ENCODE results near the gene SMC1B.
"Not testable (repeated sequence)": the region's sequence is repeated elsewhere in the genome, so short reads cannot be mapped to it uniquely, and the experiment has no call there.

Gene SMC1B, protein sequence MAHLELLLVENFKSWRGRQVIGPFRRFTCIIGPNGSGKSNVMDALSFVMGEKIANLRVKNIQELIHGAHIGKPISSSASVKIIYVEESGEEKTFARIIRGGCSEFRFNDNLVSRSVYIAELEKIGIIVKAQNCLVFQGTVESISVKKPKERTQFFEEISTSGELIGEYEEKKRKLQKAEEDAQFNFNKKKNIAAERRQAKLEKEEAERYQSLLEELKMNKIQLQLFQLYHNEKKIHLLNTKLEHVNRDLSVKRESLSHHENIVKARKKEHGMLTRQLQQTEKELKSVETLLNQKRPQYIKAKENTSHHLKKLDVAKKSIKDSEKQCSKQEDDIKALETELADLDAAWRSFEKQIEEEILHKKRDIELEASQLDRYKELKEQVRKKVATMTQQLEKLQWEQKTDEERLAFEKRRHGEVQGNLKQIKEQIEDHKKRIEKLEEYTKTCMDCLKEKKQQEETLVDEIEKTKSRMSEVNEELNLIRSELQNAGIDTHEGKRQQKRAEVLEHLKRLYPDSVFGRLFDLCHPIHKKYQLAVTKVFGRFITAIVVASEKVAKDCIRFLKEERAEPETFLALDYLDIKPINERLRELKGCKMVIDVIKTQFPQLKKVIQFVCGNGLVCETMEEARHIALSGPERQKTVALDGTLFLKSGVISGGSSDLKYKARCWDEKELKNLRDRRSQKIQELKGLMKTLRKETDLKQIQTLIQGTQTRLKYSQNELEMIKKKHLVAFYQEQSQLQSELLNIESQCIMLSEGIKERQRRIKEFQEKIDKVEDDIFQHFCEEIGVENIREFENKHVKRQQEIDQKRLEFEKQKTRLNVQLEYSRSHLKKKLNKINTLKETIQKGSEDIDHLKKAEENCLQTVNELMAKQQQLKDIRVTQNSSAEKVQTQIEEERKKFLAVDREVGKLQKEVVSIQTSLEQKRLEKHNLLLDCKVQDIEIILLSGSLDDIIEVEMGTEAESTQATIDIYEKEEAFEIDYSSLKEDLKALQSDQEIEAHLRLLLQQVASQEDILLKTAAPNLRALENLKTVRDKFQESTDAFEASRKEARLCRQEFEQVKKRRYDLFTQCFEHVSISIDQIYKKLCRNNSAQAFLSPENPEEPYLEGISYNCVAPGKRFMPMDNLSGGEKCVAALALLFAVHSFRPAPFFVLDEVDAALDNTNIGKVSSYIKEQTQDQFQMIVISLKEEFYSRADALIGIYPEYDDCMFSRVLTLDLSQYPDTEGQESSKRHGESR

DNA sequence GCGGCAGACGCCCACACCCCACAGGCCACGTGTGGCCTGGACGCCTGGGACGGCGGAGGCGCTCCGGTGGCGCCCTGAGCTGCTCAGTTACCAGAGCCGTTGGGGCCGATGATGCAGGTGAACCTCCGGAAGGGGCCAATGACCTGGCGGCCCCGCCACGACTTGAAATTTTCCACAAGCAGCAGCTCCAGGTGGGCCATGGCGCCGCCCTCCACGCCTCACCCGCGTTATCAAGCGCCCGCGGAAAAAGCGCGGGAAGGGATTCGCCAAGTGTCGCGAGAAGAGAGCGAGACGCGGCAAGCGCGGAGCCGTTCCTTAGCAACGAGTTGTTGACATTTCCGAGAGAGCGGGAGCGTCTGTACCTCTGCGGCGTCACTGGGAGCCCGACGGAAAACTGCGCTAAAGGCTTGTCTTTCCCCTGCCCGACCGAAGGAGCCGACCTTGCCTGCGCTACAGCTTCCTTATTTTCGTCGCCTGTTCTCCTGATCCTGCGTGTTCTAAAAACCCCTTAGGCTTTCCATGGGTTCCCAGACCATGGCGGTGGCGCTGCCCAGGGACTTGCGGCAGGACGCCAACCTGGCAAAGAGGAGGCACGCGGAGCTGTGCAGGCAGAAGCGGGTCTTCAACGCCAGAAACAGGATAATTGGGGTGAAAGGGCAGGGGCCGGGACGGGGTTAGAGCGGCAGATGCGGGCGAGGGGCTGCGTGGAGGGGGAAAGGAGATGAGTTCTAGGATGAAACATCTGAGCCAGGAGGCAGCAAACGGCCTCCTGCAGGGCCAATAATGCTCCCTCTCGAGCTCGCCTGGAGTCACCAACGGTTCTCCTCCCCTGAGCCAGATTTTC, at the start of gene SMC1B, which contains the start of gene RIBC2:
Gene SMC1B (minus strand): TSS at position 232 of the 844 bp plus-strand sequence. CDS start 32 bp downstream, at position 200.
Gene RIBC2 (plus strand): TSS at position 326 of the 844 bp plus-strand sequence. CDS start 194 bp downstream, at position 520.
- peak; percentile 71 for DNase-seq

DNA sequence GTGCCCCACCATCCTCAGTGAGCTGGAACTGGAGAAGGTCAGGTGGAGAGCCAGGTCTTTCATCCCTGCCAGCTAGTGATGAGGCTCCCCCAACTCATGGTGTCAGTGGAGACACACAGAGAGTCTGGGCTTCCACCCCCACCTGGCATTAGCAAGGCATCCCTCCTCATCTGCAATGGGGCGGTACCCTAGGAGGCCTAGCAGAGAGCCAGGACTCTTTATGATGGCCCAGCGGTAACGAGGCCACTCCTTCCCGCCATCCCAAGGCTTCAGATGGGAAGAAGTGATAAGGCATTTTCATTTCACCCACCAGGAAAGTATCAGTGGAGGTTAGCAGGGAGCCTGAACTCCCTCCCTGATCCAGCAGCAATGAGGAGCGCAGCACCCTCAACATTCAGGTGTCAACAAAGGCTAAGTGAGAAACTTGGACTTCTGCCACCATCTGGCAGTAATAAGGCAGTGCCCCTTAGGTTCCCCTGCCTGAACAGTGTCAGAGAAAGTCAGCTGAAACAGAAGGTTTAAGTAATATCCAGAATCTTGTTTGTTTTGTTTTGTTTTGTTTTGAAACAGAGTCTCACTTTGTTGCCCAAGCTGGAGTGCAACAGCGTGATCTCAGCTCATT, 48.7 kb upstream of the SMC1B start:
- DNase-seq = no peak

DNA sequence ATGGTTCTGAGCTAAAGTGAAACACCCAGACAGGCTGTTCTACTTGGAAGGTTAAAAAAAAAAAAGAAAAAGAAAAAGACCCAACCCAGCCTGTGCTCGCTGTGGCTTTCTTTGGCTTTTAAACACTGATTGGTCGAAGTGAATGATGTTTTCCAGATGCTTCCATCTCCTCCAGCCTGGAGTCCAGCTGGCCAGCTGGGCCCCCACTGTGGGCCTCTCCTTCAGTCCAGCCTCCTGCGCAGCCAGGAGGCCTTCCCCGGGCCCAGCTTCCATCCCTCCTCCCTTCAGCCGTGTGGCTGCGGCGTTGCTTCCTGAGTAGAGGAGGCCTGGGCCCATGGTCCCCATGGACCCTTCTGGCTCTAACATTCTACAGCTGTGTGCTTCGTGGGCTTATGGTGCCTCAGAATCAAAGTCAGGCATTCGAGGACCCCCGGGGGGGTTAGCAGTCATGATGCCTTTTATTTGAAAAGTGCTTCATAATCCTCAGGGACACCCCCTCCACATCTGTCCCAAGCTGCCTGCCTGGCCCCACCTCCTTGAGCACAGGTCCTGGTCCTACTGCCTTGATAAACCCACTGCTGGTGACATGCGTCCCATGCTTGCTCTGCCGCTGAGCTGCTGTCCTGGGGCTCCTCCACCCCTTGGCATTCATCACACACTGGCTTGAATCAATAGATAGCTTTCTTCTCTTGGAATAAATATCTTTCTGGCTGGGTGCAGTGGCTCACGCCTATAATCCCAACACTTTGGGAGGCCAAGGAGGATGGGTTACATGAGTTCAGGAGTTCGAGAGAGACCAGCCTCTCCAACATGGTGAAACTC, 47.1 kb upstream of the SMC1B start:
- no peak for DNase-seq

DNA sequence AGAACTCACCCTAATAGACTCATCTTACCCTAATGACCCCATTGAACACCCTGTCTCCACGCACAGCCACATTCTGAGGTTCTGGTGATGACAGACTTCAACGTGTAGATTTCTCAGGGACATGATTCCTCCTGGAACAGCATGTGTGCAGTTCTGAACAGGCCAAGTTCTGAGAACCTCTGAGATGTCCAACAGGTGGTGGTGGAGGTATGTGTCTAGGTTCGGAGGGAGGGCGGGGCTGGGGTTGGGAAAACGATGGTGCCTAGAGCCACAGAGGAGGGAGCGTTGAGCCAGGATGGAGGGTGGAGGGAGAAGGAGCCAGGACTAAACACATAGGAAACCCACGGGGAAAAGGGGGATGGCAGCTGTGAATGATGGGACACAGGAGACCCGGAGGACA, 45.8 kb upstream of the SMC1B start:
- DNase-seq = no peak

DNA sequence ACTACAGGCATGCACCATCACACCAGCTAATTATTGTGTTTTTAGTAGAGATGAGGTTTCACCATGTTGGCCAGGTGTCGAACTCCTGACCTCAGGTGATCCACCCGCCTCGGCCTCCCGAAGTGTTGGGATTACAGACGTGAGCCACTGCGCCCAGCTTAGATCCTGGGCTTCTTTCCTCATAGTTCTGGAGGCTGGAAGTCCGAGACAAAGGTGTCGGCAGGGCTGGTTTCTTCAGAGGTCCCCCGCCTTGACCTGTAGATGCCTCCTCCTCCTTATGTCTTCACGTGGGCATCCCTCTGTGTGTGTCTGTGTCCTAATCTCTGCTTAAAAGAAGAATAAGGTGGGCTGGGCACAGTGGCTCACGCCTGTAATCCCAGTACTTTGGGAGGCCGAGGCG, 45.1 kb upstream of the SMC1B start:
- no peak for DNase-seq

DNA sequence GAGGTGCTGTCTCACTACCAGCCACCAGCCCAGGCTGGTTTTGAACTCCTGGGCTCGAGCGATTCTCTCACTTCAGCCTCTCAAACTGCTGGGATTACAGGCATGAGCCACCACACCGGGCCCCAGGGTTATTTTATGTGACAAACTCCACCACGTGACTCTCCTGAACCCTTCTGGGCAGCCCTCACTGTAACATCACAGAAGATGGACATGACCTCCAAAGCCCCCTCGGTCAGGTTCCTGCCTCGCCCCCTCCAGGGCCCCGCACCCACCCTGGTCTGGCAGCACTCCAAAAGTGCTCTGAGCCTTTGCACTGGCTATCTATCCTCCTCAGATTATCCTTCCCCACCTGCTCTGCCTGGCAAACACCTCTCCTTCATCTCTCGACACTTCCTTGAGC, 43.4 kb upstream of the SMC1B start:
- DNase-seq = no peak

DNA sequence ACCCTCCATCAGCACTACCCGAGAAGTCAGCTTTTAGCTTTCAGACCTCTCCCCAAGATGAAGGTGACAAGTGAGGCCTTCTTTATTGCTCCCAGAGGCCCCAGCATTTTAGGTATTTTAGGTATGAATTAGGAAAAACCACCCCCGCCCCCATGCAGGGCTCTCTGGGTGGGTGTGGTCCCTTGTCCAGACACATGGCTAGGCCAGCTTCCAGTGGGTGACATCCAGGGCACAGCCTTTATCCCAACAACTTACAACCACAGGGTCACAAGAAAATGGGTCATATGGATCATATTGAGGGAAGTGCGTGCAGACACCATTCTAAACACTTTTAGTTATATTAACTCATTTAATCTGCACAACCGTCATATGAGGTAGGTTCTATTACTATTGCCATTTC, 42.2 kb upstream of the SMC1B start:
- DNase-seq = no peak

DNA sequence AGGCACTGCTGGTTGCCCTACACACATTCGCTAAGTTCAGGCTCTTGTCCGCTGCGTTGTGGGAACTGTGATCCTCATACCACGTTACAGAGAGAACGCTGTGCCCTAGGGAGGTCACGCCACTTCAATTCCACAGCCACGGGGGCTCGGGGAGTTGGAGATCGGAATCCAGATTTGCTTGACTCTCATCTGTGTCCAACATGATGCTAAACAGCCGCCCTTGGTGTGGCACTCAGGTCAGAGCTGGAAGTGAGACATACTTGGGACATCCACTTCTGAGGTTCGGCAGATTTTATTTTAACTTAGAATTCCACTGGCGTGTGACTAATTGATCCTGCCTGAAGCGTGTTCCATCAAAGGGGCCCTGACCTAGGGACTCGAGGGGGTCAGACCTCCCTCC, 41.8 kb upstream of the SMC1B start:
- no peak for DNase-seq

DNA sequence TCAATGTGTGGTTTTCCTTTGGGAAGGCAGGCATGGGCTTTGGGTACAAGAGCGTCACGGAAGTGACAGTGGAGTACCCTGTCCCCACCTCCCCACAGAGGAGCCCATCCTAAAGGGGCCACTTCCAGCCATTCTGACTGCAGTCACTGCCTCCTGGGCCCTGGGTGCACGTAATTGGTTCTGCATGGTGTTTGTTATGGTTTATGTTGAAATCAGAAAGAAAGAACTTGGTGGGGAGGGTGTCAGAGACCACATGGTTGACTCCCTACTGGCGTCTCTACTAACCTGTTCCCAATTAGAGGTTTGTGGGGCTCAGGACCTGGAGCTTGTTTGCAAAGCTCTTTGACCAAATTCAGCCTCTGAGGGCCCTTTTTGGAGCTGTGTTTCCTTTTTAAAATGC, 40.9 kb upstream of the SMC1B start:
- DNase-seq = no peak

DNA sequence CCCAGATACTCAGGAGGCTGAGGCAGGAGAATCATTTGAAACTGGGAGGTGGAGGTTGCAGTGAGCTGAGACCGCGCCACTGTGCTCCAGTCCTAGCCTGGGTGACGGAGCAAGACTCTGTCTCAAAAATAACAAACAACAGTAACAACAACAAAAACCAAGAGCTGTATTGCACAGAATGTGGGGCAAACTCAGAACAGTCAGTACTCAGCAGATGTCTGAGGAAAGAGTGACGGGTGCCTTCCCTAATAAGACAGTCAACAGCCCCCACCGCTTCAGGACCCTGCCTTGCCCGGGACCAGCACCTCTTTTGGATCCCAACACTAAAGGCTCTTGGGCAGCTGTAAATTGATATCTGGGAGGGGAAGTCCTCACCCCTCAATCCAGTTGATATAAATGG, 40.4 kb upstream of the SMC1B start:
- no peak for DNase-seq

DNA sequence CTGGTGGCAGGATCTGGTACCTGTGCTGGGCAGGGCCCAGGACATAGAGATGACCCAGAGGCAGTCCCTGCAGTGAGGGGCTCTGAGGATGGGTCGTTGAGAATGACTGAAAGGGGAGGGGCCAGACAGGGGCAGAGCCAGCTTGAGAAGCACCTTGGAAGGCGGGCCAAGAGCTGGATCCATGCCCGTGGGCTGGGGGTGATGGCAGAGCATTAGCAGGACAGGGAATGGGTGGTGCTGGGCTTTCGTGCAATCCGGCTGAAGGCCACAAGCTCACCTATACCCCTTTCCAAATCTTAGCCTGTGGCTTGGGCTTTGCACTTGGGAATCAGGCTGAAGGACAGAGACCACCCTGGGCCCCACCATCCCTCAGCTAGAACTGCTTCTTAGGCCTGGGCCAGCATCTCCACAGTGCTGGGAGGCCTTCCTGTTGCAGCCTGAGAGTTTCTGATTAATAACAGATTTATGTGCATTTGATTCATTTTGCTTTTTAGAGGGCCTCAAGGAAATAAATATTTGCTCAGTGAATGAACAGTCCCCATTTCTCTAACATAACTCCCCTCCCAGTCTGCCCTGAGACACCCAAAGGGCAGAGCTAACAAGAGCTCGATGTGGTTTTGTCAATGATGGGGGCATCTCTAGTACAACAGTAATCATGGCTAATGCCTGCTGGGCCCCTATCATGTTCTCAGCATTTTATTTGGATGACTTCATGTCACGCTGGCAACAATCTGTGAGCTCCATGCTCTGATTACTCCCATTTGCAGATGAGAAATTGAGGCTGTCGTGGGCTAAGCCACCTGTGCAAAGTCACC, 39.4 kb upstream of the SMC1B start:
- DNase-seq = no peak

DNA sequence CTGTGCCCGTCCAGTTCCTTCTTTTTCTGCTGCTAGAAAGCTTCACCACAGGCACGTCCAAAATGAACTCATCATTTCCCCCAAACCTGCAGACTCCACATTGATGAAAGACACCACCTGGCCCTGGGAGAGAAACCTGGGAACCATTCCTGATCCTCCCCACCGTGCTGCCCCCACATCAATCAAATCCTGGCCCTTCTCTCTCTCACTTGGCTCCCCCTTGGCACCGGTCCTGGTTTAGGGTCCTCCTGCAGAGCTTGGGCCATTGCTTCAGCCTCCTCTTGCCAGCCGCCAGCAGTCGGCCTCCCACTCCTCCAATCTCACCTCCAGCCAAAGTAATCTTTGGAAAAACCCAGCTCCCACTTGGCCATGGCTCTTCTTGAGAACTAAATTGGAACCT, 38.6 kb upstream of the SMC1B start:
- no peak for DNase-seq

DNA sequence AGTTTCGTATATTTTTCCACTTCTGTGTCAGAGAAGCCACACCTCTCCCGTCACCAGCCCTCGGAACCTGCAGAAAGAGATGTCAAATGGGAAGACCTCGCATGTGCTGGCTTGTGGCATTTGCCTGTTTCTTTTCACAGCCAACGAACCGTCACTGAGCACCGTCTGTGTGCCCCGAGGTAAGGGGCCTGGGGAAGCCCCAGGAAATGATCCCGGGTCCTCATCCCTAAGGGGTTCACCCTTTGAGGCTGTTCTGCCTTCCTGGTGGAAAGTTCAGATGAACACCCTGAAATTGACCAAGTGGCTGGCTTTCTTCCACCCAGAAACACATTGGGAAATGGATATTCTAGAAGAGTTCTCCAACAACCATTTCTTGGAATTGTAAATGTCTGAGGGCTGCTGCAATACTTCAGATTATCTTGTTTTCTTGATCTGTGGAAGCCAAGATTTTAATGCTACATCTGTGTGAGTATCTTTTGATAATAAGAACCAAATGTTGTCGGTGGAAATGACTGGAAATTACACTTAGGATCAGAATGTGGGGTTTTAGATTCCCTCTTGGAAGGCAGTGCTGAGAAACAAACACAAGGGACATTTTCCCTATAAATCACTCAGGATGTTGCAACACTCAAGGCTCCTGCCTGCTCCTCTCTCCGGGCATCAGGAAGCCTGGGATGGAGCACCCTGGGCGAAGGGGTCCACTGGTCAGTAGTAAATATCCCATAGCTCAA, 37.7 kb upstream of the SMC1B start:
- no peak for DNase-seq

DNA sequence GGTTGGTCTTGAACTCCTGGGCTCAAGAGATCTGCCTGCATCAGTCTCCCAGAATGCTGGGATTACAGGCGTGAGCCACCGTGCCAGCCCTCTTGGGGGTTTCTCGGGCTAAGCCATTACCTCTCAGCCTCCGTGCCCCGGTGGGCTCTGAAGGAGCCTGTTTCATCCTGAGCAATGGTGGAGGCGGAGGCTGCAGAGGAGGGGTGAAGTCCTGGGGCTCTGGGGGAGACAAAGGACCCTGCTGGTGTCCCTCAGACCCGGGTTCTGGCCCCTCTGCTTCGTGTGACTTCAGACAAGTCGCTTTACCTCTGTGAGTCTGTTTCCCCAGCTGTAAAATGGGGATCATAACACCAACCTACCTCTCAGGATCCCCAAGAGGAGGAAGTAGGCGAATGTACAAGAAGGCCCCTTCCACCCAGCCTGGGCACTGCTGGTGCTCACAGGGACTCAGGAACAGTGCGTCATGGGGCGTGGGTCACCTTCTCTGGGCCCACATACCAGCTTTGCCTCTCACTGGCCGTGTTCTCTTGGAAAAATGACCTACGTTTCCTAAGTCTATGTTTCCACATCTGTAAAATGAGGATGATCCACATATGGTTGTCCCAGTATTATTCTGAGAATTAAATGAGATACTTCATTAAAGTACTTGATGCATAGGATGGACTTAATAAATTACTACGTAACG, 36.8 kb upstream of the SMC1B start:
- DNase-seq = no peak

DNA sequence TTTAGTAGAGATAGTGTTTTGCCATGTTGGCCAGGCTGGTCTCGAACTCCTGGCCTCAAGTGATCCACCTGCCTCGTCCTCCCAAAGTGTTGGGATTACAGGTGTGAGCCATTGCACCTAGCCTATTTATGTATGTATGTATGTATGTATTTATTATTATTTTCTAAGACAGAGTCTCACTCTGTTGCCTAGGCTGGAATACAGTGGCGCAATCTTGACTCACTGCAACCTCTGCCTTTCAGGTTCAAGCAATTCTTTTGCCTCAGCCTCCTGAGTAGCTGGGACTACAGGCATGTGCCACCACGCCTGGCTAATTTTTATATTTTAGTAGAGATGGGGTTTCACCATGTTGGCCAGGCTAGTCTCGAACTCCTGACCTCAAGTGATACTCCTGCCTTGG, 36.0 kb upstream of the SMC1B start:
- not testable (repeated sequence) for DNase-seq

DNA sequence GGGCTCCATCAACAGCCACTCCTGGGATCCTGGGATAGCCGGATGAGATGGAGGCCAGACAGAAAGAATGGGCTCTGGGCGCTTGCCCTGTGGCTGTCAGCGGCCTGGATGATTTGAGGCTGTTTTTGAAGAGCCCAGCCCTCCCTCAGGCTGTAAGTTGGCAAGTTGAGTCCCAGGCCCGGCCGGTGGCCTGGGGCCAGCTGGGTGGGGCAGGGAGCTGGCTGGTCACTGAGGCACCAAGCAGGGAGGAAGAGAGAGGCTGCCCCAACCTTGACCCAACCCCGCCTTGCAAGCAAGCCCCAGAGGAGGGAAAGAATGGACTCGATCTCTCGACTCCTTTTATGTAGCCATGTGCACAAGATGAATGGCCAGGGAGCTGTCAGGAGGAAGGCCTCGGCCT, 35.0 kb upstream of the SMC1B start:
- no peak for DNase-seq

DNA sequence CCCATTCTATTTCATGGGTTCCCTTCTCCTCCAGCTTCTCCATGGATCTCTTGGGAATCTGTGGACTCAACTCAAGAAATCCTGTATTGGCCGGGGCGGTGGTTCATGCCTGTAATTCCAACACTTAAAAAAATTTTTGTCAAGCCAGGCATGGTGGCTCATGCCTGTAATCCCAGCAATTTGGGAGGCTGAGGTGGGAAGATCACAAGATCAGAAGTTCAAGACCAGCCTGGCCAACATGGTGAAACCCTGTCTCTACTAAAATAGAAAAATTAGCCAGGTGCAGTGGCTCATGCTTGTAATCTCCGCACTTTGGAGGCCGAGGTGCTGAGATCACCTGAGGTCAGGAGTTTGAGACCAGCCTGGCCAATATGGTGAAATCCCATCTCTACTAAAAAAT, 34.2 kb upstream of the SMC1B start:
- DNase-seq = not testable (repeated sequence)

DNA sequence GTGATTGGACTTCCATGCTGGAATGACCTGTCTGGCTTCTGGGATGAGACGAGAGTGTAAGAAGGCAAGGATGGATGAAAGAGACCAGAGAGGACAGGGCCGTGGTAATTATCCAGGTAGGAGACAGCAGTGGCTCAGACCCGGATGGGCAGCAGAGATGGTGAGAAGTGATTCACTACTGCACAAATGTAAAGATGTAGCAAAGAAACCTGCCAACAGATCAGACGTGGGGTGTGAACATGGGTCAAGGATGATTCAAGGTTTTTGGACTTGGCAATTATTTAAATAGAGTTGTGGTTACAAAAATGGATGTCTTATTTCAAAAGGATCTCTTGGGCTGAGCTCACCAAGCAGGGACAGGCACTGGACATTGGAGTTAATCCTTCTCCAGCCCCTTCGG, 32.8 kb upstream of the SMC1B start:
- DNase-seq = no peak
